ENCODE measurements around the gene WWC2.
"Not testable (repeated sequence)": the region's sequence is repeated elsewhere in the genome, so short reads cannot be mapped to it uniquely, and the experiment has no call there.

Gene WWC2

GRCh38 chr4:183175631-183176232, 76.7 kb downstream of the WWC2 start:
- DNase-seq: no peak

GRCh38 chr4:183177001-183177400, 77.9 kb downstream of the WWC2 start:
- no peak for DNase-seq

GRCh38 chr4:183178201-183178600, 79.1 kb downstream of the WWC2 start:
- DNase-seq: no peak

- DNase-seq: no peak
Measured at GRCh38 chr4:183180096-183180495, 81.0 kb downstream of the WWC2 start.

- no peak for DNase-seq
Measured at GRCh38 chr4:183180621-183181020, 81.6 kb downstream of the WWC2 start.

GRCh38 chr4:183181081-183181480, 82.0 kb downstream of the WWC2 start:
- no peak for DNase-seq

- DNase-seq: no peak
Measured at GRCh38 chr4:183182873-183183725, 84.0 kb downstream of the WWC2 start.

- DNase-seq: no peak
Measured at GRCh38 chr4:183183906-183184535, 85.0 kb downstream of the WWC2 start.

GRCh38 chr4:183185018-183185417, 86.0 kb downstream of the WWC2 start:
- DNase-seq: no peak

GRCh38 chr4:183185559-183185958, 86.5 kb downstream of the WWC2 start:
- DNase-seq: no peak

- DNase-seq: no peak
Measured at GRCh38 chr4:183186813-183187212, 87.8 kb downstream of the WWC2 start.

- DNase-seq: no peak
Measured at GRCh38 chr4:183190900-183191527, 92.0 kb downstream of the WWC2 start.

- no peak for DNase-seq
Measured at GRCh38 chr4:183191630-183192029, 92.6 kb downstream of the WWC2 start.

GRCh38 chr4:183192571-183192970, 93.5 kb downstream of the WWC2 start:
- DNase-seq: no peak

GRCh38 chr4:183193730-183194338, 94.8 kb downstream of the WWC2 start:
- not testable (repeated sequence) for DNase-seq

- DNase-seq: no peak
Measured at GRCh38 chr4:183195534-183195933, 96.5 kb downstream of the WWC2 start.

- DNase-seq: no peak
Measured at GRCh38 chr4:183197140-183197539, 98.1 kb downstream of the WWC2 start.

GRCh38 chr4:183200453-183200852, 101.4 kb downstream of the WWC2 start:
- DNase-seq: no peak

- no peak for DNase-seq
Measured at GRCh38 chr4:183201331-183201730, 102.3 kb downstream of the WWC2 start.

GRCh38 chr4:183202523-183202922, 103.5 kb downstream of the WWC2 start:
- no peak for DNase-seq

GRCh38 chr4:183204793-183205192, 105.7 kb downstream of the WWC2 start:
- no peak for DNase-seq

GRCh38 chr4:183205193-183205592, 106.1 kb downstream of the WWC2 start:
- DNase-seq: no peak

- no peak for DNase-seq
Measured at GRCh38 chr4:183205709-183206108, 106.7 kb downstream of the WWC2 start.

Measured in NCI-H1105 (cell line).